NCI-H1417 treated with DMSO at 0.1 percent for 48 hours (cell line): ENCODE data around the gene COL23A1.

Experiments
- DNase-seq: peaks from one replicate; lab custom pipeline; 2025; lab: John Stamatoyannopoulos, UW

The COL23A1 gene

GRCh38 chr5:178392931-178393394 lies 197.2 kb downstream of the COL23A1 start:
- no peak for DNase-seq

GRCh38 chr5:178392386-178392785 lies 197.8 kb downstream of the COL23A1 start:
- DNase-seq = no peak

- no peak for DNase-seq
Measured at GRCh38 chr5:178391480-178391879, 198.7 kb downstream of the COL23A1 start.

- DNase-seq = no peak
Measured at GRCh38 chr5:178389796-178390195, 200.4 kb downstream of the COL23A1 start.

- DNase-seq = no peak
Measured at GRCh38 chr5:178389026-178389729, 201.0 kb downstream of the COL23A1 start.

- no peak for DNase-seq
Measured at GRCh38 chr5:178388386-178389025, 201.7 kb downstream of the COL23A1 start.

- no peak for DNase-seq
Measured at GRCh38 chr5:178387856-178388190, 202.4 kb downstream of the COL23A1 start.

- DNase-seq = no peak
Measured at GRCh38 chr5:178387061-178387855, 202.9 kb downstream of the COL23A1 start.

- no peak for DNase-seq
Measured at GRCh38 chr5:178386336-178386931, 203.8 kb downstream of the COL23A1 start.

- no peak for DNase-seq
Measured at GRCh38 chr5:178385496-178385890, 204.7 kb downstream of the COL23A1 start.

GRCh38 chr5:178384816-178385495 lies 205.2 kb downstream of the COL23A1 start:
- DNase-seq = no peak

- no peak for DNase-seq
Measured at GRCh38 chr5:178383919-178384815, 206.0 kb downstream of the COL23A1 start.

- DNase-seq = no peak
Measured at GRCh38 chr5:178383301-178383918, 206.8 kb downstream of the COL23A1 start.

- no peak for DNase-seq
Measured at GRCh38 chr5:178382754-178383164, 207.4 kb downstream of the COL23A1 start.

- no peak for DNase-seq
Measured at GRCh38 chr5:178381921-178382695, 208.1 kb downstream of the COL23A1 start.

- no peak for DNase-seq
Measured at GRCh38 chr5:178381206-178381605, 209.0 kb downstream of the COL23A1 start.

GRCh38 chr5:178380541-178381074 lies 209.6 kb downstream of the COL23A1 start:
- DNase-seq = no peak

GRCh38 chr5:178380086-178380485 lies 210.1 kb downstream of the COL23A1 start:
- no peak for DNase-seq
